ENCODE data around the gene EPHA3.

DNA sequence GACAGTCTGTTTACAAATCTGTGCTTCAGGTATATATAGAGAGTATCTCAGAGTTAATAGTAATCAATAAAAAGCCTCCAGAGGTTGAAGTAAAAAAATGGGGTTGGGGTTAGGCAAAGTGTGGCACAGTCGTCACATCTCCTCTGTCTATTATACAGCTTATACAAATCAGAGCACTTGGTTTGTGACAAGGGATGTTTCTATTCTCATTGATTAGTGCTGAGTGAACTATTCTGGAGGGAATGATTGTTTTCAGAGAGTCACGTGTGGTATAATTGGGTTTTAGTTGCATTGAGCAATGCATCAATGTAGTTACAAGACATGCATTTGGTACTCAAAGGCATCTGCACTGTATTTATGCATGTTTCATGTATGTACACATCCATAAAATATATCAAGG lies 172.9 kb downstream of the EPHA3 start:
- TF ChIP-seq POLR2A (IDR thresholded peaks at IDR 0.05): no peak
- TF ChIP-seq, protein P1, sequence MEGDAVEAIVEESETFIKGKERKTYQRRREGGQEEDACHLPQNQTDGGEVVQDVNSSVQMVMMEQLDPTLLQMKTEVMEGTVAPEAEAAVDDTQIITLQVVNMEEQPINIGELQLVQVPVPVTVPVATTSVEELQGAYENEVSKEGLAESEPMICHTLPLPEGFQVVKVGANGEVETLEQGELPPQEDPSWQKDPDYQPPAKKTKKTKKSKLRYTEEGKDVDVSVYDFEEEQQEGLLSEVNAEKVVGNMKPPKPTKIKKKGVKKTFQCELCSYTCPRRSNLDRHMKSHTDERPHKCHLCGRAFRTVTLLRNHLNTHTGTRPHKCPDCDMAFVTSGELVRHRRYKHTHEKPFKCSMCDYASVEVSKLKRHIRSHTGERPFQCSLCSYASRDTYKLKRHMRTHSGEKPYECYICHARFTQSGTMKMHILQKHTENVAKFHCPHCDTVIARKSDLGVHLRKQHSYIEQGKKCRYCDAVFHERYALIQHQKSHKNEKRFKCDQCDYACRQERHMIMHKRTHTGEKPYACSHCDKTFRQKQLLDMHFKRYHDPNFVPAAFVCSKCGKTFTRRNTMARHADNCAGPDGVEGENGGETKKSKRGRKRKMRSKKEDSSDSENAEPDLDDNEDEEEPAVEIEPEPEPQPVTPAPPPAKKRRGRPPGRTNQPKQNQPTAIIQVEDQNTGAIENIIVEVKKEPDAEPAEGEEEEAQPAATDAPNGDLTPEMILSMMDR (IDR thresholded peaks at IDR 0.05): no peak
- no peak for TF ChIP-seq POLR2AphosphoS5 (IDR thresholded peaks at IDR 0.05)
- TF ChIP-seq EP300 (IDR thresholded peaks at IDR 0.05): no peak

All from stomach (tissue), 4 donors.